Heart left ventricle (tissue), 13 donors: ENCODE data around the gene NBPF1.
"Not testable (repeated sequence)": the region's sequence is repeated elsewhere in the genome, so short reads cannot be mapped to it uniquely, and the experiment has no call there.

ENCODE experiments used
- CTCF ChIP-seq, 12 donors: fragments of 200-600 bp; sonication (generic) in 4 of 12; IDR thresholded peaks; one replicate each; pipeline versions ENCODE4 v1.5.0 to v1.8.0; 2018 to 2022; ENCODE audit warnings: antibody characterized with exemption in 12 of 12, mild to moderate bottlenecking in 5 of 12
- POLR2A ChIP-seq, 2 donors: fragments of 450-650 bp; IDR thresholded peaks; one replicate each; pipeline ENCODE4 v1.6.1; 2017; ENCODE audit warnings: antibody characterized with exemption in 2 of 2, mild to moderate bottlenecking in 2 of 2, moderate library complexity in 2 of 2
- donor health status: ischemic (EF 13 %, LVEDD 7.1; RV severe dilation, severe dysfunction).
- donor health status: DM: no; HTN: yes; CAD: no.
- donor health status: DM: no; HTN: no; CAD: no.
- donor health status: ischemic (EF 25% LVEDD 6.9; RV normal size, moderate dysfunction).
- donor health status: ischemic (EF 25% LVEDD 5.7; RV mildly dilated, moderate dysfunction).
- donor health status: ischemic (EF 35%, LVEDD 5.7; RV mildly dilated, moderate dysfunction).
- donor health status: nonischemic (EF 11% LVEDD 7.7; RV severe dilation, severe dysfunction).
- donor health status: DM: yes; HTN: yes; CAD: no.
- donor health status: PGD.
- donor health status: ischemic (EF 29% LVEDD 5.4; RV normal size, mild dysfunction).
- donor health status: nonischemic (EF 23%, LVEDD 6.1; RV moderate dilation, normal function).

DNA sequence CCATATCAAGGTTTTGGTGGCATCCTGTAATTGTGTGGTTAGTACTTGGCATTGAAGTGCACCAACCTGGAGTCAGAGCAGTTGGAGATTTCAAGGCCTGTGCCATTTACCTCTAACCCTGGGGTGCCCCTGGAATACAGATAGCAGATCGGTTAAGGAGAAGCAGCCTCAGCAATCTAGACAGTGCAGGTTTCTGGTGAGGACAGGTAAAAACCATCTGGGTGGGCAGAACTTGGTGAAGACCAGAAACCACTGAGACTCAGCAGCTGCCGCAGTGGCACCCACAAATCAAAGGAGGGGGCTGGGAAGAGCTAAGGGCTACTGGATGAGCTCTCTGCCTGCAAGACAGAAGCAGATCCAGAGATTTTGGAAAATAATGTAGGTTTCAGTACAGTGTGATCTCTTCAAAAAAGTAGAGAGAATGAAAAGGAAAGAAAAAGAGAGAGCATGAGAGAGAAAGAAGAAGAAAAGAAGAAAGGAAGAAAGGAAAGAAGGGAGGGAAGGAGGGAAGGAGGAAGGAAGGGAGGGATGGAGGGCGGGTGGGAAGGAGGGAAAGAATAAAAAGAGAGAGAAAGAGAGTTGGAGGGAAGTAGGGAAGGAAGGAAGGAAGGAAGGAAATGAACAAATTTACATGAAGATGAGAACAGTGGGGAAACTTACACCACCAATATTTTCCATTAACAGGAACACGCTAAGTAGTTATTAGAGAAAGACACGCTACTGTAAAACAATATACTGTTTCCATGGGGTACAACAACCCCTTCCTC lies 6.5 kb downstream of the NBPF1 start:
- TF ChIP-seq POLR2A, CTCF (IDR thresholded peaks at IDR 0.05): not testable (repeated sequence)
